ENCODE results near the gene CHKB.

Gene CHKB

DNA sequence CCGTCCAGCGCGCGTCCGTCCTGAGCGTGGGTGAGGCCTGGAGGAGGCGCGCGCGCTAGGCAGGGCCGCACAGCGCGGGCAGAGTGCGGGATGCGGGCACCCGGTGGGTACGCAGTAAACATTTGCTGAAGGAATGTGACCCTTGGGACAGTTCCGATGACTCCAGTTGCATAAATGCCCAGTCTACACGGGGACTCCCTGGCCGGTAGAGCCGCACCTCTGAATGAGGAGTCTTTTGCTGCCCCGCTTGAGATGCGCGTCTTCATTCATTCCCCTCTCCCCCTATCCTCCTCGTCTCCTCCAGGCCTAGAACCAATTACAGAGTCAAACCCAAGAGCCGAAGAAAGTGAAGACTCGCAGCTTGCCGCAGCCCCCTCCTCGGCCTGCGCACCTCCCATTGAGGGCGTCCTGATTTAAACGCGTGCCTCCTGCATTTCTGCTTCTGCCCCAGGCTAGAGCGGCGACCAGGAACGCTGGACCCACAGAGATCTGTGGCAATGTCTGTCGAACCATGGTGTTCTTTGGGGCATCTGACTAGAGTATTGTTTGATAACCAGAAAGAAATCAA lies 729 bp upstream of the CHKB start (continued):
- no peak for TF ChIP-seq ZNF114 (tag by site-specific recombination; IDR thresholded peaks at IDR 0.05)
- TF ChIP-seq ZNF768 (tag by site-specific recombination; IDR thresholded peaks at IDR 0.05) = no peak
- TF ChIP-seq, protein P1, sequence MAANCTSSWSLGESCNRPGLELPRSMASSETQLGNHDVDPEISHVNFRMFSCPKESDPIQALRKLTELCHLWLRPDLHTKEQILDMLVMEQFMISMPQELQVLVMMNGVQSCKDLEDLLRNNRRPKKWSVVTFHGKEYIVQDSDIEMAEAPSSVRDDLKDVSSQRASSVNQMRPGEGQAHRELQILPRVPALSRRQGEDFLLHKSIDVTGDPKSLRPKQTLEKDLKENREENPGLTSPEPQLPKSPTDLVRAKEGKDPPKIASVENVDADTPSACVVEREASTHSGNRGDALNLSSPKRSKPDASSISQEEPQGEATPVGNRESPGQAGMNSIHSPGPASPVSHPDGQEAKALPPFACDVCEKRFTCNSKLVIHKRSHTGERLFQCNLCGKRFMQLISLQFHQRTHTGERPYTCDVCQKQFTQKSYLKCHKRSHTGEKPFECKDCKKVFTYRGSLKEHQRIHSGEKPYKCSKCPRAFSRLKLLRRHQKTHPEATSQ (tag by site-specific recombination; IDR thresholded peaks at IDR 0.05) = 0 out of 2 replicates have a peak, but pooled peaks have one; percentile 81
- TF ChIP-seq ZNF548 (tag by site-specific recombination; IDR thresholded peaks at IDR 0.05) = no peak
- 0 out of 2 replicates have a peak, but pooled peaks have one; percentile 11 for TF ChIP-seq SP7 (tag by site-specific recombination; IDR thresholded peaks at IDR 0.05)
- TF ChIP-seq ZIC2 (tag by site-specific recombination; IDR thresholded peaks at IDR 0.05) = peak; percentile 28; the same call in 1 of the 2 replicates
- TF ChIP-seq ZNF596 (tag by site-specific recombination; IDR thresholded peaks at IDR 0.05) = 0 out of 2 replicates have a peak, but pooled peaks have one; percentile 30

DNA sequence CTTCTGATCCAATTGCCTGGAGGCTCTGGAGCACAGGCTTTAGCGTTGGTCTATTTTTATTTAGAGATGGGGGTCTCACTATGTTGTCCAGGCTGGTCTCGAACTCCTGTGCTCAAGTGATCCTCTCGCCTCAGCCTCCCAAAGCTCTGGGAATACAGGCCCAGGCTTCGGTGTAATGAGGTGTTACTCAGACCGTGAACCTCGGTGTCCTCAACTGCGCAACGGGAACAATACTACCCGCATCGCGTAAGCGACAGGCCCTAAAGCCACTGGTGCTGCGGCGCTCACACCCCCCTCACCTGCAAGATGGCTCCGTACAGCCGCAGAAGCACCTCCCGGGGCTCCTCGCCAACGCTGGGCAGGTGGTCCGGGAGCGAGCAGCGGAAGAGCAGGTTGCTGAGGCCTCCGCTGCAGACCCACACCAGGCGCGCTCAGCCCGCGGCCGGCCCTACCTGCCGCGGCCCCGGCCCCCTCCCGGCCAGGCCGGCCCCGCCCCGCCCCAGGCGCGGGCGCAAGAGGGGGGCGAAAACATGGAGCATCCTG lies 628 bp downstream of the CHKB start:
- peak overlapping the region; percentile 80 for H3K4me3 ChIP-seq (ENCODE audit: low read depth, low read length)
- H3K36me3 ChIP-seq (ENCODE audit: control insufficient read depth in 2 of 2, insufficient read depth in 1 of 2, low read length in 2 of 2) = peaks cover 21 to 54% of the 10 kb centered on the region in 2 experiments
- peak overlapping the region; percentile 99 for H3K27ac ChIP-seq (ENCODE audit: extremely low read depth, low read depth, low read length)
- POLR2A ChIA-PET = interaction anchor here (0.6 to 3.2 kb wide), 10 partner anchors 10 to 84 kb away, joined by 3 to 22 read pairs (median 4); partner anchors contain the start of genes ARSA, LMF2, SCO2 and SYCE3
- H3K9me3 ChIP-seq (ENCODE audit: control insufficient read depth, insufficient read depth, low read depth, low read length) = no peaks in the 10 kb centered on the region
- H3K4me1 ChIP-seq (ENCODE audit: control insufficient read depth, insufficient read depth, low read length) = peaks cover 3% of the 10 kb centered on the region; the same call in 1 of the 2 replicates
- TF ChIP-seq, protein P2, sequence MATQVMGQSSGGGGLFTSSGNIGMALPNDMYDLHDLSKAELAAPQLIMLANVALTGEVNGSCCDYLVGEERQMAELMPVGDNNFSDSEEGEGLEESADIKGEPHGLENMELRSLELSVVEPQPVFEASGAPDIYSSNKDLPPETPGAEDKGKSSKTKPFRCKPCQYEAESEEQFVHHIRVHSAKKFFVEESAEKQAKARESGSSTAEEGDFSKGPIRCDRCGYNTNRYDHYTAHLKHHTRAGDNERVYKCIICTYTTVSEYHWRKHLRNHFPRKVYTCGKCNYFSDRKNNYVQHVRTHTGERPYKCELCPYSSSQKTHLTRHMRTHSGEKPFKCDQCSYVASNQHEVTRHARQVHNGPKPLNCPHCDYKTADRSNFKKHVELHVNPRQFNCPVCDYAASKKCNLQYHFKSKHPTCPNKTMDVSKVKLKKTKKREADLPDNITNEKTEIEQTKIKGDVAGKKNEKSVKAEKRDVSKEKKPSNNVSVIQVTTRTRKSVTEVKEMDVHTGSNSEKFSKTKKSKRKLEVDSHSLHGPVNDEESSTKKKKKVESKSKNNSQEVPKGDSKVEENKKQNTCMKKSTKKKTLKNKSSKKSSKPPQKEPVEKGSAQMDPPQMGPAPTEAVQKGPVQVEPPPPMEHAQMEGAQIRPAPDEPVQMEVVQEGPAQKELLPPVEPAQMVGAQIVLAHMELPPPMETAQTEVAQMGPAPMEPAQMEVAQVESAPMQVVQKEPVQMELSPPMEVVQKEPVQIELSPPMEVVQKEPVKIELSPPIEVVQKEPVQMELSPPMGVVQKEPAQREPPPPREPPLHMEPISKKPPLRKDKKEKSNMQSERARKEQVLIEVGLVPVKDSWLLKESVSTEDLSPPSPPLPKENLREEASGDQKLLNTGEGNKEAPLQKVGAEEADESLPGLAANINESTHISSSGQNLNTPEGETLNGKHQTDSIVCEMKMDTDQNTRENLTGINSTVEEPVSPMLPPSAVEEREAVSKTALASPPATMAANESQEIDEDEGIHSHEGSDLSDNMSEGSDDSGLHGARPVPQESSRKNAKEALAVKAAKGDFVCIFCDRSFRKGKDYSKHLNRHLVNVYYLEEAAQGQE (tag by site-specific recombination; IDR thresholded peaks at IDR 0.05) = no peak
- TF ChIP-seq, protein P3, sequence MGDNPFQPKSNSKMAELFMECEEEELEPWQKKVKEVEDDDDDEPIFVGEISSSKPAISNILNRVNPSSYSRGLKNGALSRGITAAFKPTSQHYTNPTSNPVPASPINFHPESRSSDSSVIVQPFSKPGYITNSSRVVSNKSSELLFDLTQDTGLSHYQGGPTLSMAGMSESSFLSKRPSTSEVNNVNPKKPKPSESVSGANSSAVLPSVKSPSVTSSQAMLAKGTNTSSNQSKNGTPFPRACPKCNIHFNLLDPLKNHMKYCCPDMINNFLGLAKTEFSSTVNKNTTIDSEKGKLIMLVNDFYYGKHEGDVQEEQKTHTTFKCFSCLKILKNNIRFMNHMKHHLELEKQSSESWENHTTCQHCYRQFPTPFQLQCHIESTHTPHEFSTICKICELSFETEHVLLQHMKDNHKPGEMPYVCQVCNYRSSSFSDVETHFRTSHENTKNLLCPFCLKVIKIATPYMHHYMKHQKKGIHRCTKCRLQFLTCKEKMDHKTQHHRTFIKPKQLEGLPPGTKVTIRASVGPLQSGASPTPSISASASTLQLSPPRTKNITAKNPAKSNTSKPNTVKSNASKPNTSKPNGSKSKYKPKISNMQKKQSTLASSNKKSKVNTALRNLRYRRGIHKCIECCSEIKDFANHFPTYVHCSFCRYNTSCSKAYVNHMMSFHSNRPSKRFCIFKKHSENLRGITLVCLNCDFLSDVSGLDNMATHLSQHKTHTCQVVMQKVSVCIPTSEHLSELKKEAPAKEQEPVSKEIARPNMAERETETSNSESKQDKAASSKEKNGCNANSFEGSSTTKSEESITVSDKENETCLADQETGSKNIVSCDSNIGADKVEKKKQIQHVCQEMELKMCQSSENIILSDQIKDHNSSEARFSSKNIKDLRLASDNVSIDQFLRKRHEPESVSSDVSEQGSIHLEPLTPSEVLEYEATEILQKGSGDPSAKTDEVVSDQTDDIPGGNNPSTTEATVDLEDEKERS (tag by site-specific recombination; IDR thresholded peaks at IDR 0.05) = no peak
- TF ChIP-seq ZFP37 (tag by site-specific recombination; IDR thresholded peaks at IDR 0.05) (no peak), ZBTB20 (tag by site-specific recombination; IDR thresholded peaks at IDR 0.05) (peak; percentile 86), ZIC2 (tag by site-specific recombination; IDR thresholded peaks at IDR 0.05) (0 out of 2 replicates have a peak, but pooled peaks have one; percentile 25), ZNF121 (tag by site-specific recombination; IDR thresholded peaks at IDR 0.05) (peak; percentile 99), GLIS1 (tag by site-specific recombination; IDR thresholded peaks at IDR 0.05) (0 out of 2 replicates have a peak, but pooled peaks have one; percentile 21), ZNF600 (tag by site-specific recombination; IDR thresholded peaks at IDR 0.05) (no peak), ZNF341 (tag by site-specific recombination; IDR thresholded peaks at IDR 0.05; ENCODE audit: low read depth) (0 out of 2 replicates have a peak, but pooled peaks have one; percentile 20), GLIS2 (tag by site-specific recombination; IDR thresholded peaks at IDR 0.05) (0 out of 2 replicates have a peak, but pooled peaks have one; percentile 46)
- TF ChIP-seq, protein P4, sequence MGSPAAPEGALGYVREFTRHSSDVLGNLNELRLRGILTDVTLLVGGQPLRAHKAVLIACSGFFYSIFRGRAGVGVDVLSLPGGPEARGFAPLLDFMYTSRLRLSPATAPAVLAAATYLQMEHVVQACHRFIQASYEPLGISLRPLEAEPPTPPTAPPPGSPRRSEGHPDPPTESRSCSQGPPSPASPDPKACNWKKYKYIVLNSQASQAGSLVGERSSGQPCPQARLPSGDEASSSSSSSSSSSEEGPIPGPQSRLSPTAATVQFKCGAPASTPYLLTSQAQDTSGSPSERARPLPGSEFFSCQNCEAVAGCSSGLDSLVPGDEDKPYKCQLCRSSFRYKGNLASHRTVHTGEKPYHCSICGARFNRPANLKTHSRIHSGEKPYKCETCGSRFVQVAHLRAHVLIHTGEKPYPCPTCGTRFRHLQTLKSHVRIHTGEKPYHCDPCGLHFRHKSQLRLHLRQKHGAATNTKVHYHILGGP (tag by site-specific recombination; IDR thresholded peaks at IDR 0.05) = no peak
- TF ChIP-seq, protein P5, sequence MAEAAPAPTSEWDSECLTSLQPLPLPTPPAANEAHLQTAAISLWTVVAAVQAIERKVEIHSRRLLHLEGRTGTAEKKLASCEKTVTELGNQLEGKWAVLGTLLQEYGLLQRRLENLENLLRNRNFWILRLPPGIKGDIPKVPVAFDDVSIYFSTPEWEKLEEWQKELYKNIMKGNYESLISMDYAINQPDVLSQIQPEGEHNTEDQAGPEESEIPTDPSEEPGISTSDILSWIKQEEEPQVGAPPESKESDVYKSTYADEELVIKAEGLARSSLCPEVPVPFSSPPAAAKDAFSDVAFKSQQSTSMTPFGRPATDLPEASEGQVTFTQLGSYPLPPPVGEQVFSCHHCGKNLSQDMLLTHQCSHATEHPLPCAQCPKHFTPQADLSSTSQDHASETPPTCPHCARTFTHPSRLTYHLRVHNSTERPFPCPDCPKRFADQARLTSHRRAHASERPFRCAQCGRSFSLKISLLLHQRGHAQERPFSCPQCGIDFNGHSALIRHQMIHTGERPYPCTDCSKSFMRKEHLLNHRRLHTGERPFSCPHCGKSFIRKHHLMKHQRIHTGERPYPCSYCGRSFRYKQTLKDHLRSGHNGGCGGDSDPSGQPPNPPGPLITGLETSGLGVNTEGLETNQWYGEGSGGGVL (tag by site-specific recombination; IDR thresholded peaks at IDR 0.05) = 0 out of 2 replicates have a peak, but pooled peaks have one; percentile 21
- CTCF ChIA-PET = interaction anchor here (1.0 to 1.6 kb wide), 3 partner anchors 19 to 56 kb away, joined by 4 to 11 read pairs (median 7); partner anchors contain the start of genes SCO2 and SYCE3
